Superior temporal gyrus (tissue), 1 donor: ENCODE data around the gene PHACTR3.

Experiments used
- DNase-seq: peaks from one replicate; pipeline ENCODE4 v3.0.0-alpha.2; 2016; ENCODE audit errors: extremely low spot score

PHACTR3 gene

GRCh38 chr20:59646487-59646886 is 42.1 kb downstream of the PHACTR3 start:
- no peak for DNase-seq

- no peak for DNase-seq
These were observed 42.9 kb downstream of the PHACTR3 start for GRCh38 chr20:59647271-59647670.

- no peak for DNase-seq
These were observed 44.2 kb downstream of the PHACTR3 start for GRCh38 chr20:59648466-59649070.

GRCh38 chr20:59650418-59650817 is 46.1 kb downstream of the PHACTR3 start:
- no peak for DNase-seq

GRCh38 chr20:59652381-59652780 is 48.0 kb downstream of the PHACTR3 start:
- DNase-seq, result no peak

GRCh38 chr20:59656417-59656816 is 52.1 kb downstream of the PHACTR3 start:
- DNase-seq, result no peak

GRCh38 chr20:59657459-59658046 is 53.2 kb downstream of the PHACTR3 start:
- DNase-seq, result no peak

GRCh38 chr20:59660471-59660870 is 56.1 kb downstream of the PHACTR3 start:
- peak; percentile 53 for DNase-seq

- DNase-seq, result no peak
These were observed 56.8 kb downstream of the PHACTR3 start for GRCh38 chr20:59661153-59661552.

GRCh38 chr20:59661621-59662020 is 57.3 kb downstream of the PHACTR3 start:
- DNase-seq, result no peak

GRCh38 chr20:59662161-59662560 is 57.8 kb downstream of the PHACTR3 start:
- DNase-seq, result no peak

- no peak for DNase-seq
These were observed 58.6 kb downstream of the PHACTR3 start for GRCh38 chr20:59662856-59663512.

GRCh38 chr20:59663513-59664060 is 59.2 kb downstream of the PHACTR3 start:
- DNase-seq, result no peak

- DNase-seq, result no peak
These were observed 60.1 kb downstream of the PHACTR3 start for GRCh38 chr20:59664421-59664941.

GRCh38 chr20:59665656-59666555 is 61.6 kb downstream of the PHACTR3 start:
- no peak for DNase-seq

GRCh38 chr20:59666586-59666985 is 62.2 kb downstream of the PHACTR3 start:
- DNase-seq, result no peak

- DNase-seq, result no peak
These were observed 62.8 kb downstream of the PHACTR3 start for GRCh38 chr20:59667131-59667530.

- no peak for DNase-seq
These were observed 63.7 kb downstream of the PHACTR3 start for GRCh38 chr20:59667981-59668515.

GRCh38 chr20:59668926-59669850 is 64.8 kb downstream of the PHACTR3 start:
- DNase-seq, result no peak

GRCh38 chr20:59670786-59671492 is 66.6 kb downstream of the PHACTR3 start:
- DNase-seq, result no peak
